ENCODE data around the gene SIRT4.

Gene SIRT4

DNA sequence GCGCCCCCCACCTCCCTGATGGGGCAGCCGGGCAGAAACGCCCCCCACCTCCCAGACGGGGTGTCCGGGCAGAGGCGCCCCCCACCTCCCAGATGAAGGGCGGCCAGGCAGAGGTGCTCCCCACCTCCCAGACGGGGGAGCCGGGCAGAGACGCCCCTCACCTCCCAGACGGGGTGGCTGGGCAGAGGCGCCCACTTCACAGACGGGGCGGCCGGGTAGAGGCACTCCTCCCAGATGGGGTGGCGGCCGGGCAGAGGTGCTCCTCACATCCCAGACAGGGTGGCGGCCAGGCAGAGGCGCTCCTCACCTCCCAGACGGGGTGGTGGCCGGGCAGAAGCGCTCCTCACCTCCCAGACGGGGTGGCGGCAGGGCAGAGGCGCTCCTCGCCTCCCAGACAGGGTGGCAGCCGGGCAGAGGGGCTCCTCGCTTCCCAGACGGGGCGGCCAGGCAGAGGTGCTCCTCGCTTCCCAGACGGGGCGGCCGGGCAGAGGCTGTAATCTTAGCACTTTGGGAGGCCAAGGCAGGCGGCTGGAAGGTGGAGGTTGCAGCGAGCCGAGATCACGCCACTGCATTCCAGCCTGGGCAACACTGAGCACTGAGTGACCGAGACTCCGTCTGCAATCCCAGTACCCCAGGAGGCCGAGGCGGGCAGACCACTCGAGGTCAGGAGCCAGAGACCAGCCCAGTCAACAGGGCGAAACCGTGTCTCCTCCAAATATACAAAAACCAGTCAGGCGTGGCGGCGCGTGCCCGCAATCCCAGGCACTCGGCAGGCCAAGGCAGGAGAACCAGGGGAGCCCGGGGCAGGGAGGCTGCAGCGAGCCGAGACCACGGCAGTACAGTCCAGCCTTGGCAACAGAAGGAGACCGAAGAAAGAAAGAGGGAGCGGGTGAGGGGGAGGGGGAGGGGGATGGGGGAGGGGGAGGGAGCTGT is 23.7 kb upstream of the SIRT4 start:
- DNase-seq, result no peak

DNA sequence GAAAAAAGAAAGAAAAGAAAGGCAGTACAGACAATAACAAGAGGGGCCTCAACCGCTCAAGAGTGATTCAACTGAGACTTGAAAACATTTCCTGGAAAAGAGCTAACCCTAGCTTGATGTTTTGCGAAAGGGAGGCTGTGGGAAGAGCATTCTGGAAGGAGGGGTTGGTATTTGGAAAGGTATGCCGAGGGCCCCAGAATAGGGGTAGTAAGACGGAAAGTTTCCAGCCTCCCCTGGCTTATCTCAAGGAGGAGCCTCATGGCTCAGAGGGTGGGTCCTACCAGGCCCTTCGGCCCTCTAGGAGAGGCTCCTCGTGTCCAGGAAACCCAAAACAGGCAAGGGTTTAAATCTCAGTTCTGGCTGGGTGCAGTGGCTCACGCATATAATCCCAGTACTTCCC is 18.8 kb upstream of the SIRT4 start:
- DNase-seq, result no peak

DNA sequence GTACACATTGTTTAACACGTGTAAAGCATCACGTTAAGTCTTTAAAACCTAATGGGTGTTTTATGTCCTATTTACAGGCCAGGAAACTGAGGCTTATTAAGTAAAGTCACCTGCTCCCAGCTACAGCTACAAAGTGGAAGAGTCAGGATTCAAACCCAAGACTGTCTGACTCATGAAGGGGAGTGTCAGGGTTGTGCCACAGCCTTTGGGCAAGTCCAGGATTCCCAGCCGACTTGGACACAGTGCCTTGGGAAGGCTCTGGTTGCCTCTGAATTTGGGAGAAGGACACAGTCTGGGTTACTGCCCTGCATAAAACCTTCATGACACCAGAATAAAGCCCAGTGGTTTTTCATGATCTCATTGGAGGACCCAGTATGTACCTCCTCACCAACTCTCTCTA is 17.7 kb upstream of the SIRT4 start:
- no peak for DNase-seq

DNA sequence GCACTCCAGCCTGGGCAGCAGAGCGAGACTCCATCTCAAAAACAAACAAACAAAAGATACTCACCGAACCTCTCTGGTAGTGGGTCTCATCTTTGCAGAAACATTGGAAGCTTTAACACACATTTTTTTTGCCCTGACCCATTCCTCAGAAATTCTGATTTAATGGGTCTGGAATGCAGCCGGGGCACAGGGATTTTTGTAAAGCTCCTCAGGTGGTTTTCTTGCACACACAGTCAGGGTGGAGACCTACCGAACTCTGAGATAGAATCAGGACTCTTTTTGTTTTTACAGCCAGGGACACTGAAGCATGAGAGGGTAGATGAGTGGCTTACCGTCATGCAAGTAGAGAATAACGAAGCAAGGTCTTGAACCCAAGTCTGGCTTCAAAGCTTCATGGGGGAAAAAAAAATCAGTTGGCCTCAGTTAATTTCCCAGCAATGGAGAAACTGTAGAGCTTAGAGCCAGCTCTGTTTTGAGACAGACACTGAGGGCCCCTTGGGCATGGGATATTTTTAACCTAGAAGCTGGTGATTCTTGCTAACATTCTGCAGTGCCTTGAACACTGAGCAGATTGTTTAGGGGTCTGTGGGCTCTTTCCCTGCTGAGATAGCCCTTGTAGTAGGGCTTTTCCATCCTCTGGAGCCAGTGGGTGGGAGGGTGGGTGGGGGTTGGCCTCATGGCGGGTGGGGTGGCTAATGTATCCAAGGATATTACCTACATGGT is 15.2 kb upstream of the SIRT4 start:
- DNase-seq, result no peak

DNA sequence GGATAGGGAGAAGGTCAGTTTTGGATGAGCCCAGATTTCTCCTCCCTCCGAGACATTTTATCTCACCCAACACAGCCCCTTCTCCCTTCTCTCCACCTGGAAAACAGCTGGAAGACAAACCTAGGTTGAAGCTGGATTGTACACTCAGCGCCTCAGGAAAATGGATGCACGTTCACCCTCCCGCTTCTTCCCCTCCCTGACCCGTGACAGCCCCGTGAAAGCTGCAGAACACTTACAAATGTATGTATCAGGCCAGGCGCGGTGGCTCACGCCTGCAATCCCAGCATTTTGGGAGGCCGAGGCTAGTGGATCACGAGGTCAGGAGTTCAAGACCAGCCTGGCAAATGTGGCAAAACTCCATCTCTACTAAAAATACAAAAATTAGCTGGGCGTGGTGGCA is 14.6 kb upstream of the SIRT4 start:
- DNase-seq, result no peak

DNA sequence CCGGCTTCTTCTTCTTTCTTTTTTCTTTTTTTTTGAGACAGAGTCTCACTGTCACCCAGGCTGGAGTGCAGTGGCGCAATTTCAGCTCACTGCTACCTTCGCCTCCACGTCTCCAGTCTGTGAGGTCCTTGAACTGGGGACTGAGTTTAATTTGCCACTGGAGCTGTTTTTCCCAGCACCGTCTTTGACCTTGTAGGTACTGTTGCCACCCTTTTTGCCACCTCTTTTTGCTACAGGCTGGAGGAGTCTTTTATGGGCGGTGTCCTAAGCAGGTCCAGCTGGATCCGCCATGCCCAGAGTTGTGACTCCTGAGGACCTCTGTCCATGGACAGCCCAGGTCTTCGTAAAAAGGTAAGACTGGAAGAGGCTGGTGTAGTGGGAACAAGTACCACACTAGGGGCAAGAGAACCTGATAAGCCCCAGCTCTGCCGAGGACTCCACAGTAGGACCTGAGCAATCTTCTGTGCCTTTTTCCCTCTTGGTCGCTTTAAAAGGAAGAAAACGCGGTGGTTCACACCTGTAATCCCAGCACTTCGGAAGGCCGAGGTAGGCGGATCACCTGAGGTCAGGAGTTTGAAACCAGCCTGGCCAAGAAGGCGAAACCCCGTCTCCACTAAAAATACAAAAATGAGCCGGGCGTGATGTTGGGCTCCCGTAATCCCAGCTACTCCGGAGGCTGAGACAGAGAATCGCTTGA is 11.4 kb upstream of the SIRT4 start:
- DNase-seq, result peak; percentile 58

DNA sequence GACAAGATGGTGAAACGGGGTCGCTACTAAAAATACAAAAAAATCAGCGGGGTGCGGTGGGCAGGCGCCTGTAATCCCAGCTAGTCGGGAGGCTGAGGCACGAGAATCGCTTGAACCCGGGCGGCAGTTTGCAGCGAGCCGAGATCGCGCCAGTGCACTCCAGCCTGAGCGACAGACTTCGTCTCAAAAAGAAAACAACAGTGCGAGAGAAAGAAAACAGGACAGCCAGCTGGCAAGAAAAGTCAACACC is 9.8 kb upstream of the SIRT4 start:
- no peak for DNase-seq

DNA sequence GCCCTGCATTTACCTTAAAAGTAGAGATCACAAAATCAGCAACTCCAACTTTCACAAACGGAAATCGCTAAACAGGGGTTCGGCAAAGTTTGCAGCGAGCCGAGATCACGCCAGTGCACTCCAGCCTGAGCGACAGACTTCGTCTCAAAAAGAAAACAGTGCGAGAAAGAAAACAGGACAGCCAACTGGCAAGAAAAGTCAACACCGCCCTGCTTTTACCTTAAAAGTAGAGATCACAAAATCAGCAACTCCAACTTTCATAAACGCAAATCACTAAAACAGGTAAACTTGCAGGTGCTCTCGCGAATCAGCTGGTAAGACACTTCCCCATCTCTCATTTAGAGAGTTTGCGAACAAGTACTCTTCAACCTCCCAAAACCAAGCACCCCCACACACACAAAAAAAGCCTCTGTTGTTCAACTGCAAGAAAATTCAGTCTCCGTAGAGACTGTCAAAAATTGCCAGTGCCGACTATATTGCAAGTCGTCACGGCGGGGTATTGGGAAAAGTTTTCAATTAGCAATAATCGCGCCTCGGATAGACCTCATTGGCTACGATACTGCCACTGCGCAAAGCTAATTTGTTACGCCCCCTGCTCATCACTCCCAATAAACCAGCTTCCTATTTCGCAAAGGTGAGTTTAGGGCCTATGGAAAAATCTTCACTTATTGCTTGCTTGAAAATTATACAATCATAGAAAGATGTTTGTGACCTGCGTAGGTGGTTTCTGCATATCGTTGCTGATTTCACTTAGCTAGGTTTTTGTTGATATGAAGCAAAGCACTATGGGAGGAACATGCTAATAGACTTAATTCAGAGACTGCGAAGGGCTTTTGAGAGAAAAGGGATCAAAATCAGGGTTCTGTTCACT is 9.2 kb upstream of the SIRT4 start, which contains the start of gene RNU4-1:
Gene RNU4-1, minus strand, starts transcription at position 577 of the 871 bp plus-strand sequence.
- peak; percentile 87 for DNase-seq

DNA sequence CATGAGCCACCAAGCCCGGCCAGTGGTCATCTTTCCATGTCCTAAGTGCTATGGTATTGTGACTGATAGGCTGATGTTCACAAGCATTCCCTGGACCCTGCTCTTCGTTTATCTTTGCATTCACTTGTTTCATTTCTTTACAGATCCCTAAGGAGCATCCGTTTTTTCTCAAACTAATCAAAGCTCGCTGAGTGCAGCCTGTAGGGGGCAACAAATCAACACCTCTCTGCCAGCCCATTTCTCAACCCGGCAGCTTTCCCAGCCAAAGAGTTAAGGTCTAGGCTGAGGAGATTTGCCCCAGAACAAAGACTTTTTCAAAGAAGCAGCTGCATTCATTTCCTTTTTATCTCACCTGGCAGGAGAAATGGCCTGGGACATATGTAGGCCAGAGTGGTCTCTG is 12.1 kb downstream of the SIRT4 start:
- DNase-seq, result no peak

DNA sequence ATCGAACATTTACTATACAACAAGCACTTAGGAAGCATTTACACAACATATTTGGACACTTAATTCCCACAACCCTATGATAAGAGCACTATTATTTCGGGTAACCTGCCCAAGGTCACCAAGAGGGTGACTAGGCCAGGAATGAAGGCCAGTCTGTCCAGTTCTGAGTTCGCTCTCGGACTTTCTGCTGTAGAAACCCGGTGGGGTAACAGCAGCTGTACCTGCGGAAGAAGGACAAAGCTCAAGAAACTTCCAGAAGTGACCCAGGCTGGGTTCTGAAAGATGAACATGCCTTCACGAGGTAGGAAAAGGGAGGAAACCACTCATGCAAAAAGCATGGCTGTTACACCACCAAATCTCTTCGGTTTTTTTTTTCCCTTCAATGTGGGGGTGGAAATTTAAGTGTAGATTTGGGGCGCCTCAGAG is 14.7 kb downstream of the SIRT4 start:
- no peak for DNase-seq

DNA sequence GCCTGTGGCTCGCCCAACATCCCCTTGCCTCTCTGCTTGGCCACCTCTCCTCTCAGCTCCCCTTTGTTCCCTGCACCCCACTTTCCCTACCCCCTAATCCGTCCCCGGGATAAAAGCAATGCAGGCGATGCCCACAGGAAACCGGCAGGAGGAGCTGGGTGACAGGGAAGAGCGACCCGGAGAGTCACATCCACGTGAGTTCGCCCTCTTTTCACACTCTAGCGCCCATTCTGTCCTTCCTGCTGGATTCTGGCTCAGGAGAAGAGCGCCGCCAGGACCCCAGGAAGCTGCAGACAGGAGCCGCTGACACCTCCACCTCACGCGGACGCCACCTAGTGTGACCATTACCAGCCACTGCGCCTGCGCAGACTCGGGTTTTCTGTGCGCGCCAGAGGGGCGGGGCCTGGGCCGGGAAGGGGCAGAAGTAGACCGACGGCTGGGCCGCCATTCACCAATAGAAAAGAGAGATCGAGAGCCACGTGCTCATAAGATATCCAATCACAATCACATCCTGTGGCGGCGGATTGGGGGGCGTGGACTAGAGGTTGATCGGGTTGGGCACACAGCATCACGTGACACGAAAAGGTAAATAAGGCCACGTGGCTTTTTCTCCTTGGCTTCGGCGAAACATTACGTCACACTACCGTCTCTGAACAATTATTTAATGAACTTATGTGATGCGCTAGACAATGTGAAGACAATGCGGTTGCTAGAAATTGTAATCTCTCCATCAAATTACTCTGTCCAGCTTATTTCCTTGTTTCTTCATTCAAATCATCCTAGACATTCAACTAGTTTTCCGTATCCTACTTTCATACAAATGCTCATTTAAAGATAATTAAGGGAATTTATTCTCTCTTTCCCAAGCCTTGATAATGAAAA is 15.3 kb downstream of the SIRT4 start:
- peak; percentile 100 for DNase-seq

DNA sequence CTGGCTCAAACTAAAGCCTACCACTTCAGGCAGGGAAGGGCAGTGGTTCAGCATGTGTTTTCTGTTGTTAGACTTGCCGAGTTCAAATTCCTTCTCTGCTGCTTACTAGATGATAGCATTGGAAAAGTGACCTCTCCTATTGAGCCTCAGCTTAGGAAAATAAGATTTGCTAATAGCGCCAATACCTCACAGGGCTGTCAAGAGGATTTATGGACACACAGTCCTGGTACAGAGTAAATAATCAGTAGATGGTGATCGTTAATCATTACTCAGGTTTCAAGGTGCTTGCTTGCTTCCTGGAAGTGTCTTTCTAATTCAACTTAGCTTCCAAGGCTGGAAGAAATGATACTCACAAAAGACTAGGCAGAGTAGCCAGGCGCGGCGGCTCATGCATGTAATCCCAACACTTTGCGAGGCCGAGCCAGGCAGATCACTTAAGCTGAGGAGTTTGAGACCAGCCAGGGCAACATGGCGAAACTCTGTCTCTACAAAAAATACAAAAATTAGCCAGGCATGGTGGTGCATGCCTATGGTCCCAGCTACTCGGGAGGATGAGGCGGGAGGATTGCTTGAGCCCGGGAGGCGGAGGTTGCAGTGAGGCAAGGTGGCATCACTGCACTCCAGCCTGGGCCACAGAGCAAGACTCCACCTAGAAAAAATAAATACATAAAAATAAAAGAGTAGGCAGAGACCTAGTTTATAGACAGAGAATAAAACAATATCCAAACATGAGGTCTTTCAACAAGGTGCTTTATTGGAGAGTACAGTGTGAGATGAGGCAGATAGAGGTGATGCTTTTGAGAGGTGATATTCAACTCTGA is 19.5 kb downstream of the SIRT4 start:
- no peak for DNase-seq

DNA sequence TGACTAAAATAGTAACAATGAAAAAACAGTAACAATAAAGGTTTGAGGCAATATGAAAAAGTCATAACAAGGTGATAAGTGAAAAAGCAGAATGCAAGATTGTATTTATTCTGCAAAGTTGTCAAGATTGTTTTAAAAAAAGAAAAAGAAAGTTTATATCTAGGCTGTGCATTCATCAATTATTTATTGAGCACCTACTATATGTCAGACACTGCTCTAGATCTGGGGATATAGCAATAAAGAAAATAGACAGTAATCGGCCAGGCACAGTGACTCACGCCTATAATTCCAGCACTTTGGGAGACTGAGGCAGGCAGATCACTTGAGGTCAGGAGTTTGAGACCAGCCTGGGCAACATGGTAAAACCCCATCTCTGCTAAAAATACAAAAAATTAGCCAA is 21.7 kb downstream of the SIRT4 start:
- DNase-seq, result no peak

DNA sequence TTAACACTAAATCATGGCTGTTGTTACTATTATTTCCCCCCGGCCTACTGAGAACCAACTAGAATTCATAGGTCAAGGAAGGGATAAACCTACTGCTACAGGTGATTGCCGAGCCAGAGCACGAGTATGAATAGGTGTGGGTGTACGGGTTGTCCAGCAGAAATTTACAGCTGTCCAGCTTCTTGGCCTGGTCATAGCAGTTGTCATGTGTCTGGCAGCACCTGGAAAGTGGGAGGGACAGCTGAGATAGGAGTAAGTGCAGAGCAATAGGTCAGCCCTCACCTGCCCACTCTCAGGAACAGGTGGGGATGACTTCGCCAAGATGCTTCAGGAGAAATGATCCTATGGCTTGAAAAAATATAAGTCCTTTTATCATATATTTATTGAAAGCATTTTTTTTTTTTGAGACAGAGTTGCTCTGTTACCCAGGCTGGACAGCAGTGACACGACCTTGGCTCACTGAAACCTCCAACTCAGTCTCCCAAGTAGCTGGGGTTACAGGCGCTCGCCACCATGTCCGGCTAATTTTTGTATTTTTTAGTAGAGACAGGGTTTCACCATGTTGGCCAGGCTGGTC is 22.8 kb downstream of the SIRT4 start:
- no peak for DNase-seq

DNA sequence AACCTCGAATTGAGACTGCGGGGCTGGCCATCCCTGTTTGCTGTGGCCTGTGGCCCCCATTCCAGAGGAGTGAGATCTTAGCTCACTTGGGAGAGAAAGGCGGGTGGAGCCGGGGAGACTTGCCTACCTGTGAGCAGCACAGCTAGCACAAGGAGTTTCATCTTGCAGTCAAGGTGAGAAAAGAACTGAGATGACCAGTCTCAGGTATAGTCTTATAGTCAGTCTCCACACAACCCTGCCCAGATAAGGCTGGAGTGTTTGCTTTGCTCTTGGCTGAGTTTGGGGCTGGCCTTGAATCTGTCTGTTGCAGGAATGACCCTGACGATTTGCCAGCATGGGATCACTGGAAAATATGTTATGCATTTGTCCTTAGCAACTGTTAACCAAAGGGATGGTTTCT is 25.5 kb downstream of the SIRT4 start, which contains the start of gene PLA2G1B:
Gene PLA2G1B, minus strand, starts transcription at position 187 of the 400 bp plus-strand sequence. Its CDS starts 26 bp downstream, at position 161.
- DNase-seq, result no peak

DNA sequence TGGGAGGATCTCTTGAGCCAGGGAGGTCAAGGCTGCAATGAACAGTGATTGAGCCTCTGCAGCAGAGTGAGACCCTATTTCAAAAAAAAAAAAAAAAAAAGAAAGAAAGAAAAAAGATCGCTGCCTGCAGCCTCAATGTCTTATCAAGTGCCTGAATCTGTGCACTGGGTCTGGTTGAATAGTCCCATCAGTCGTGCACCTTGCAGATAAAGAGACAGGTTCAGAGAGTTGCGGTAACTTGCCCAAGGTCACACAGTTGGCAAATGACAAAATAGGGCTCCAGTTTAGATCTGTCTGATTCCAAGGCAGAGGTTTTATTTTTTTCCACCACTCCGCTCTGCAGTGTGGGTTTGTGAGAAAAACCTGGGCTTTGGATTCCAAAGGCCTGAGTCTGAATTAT is 26.1 kb downstream of the SIRT4 start:
- no peak for DNase-seq

DNA sequence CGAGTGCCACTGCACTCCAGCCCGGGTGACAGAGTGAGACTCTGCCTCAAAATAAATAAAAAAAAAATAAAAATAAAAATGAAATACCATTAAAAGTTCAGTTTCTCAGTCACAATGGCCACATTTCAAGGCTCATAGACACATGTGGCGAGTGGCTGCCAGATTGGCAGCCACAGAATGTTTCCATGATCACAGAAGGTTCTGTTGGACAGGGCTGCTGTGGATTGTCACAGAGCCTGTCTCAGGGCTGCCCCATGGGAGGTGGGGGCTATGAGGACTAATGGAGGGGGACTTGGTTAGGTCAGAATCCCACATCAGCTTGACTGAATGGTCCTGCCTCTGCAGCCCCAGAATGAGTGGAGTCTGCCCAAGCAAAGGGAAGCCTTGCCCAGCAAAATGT is 29.3 kb downstream of the SIRT4 start:
- no peak for DNase-seq

DNA sequence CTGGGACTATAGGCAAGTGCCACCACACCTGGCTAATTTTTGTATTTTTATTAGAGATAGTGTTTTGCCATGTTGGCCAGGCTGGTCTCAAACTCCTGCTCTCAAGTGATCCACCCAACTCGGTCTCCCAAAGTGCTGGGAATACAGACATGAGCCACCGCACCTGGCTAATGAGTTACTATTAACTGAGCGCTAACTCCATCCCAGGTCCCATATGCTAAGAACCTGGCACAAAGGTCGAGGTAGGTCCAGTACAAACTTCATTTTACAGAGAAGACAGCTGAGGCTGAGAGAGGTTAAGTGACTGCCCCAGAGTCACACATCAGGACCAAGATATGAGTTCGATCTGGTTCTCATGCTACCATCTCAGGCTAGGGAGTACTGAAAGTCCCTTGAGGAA is 29.9 kb downstream of the SIRT4 start:
- no peak for DNase-seq

DNA sequence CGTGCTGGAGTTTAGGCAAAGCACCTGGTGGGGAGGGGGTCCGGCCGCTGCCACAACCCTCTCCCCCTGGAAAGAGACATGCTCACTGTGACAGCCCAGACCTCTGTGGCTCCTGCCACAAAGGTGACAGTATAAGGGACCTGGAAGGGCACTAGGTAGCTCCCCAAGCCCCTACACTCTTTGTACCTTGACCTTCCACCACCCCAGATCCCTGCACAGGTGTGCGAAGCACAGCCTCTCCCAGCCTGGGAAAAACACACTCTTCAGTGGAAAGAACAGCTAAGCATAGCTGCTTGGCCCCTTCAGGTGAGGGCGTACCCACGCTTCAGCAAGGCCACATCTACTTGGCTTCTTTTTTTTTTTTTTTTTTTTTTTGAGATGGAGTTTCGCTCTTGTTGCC is 30.4 kb downstream of the SIRT4 start:
- no peak for DNase-seq

DNA sequence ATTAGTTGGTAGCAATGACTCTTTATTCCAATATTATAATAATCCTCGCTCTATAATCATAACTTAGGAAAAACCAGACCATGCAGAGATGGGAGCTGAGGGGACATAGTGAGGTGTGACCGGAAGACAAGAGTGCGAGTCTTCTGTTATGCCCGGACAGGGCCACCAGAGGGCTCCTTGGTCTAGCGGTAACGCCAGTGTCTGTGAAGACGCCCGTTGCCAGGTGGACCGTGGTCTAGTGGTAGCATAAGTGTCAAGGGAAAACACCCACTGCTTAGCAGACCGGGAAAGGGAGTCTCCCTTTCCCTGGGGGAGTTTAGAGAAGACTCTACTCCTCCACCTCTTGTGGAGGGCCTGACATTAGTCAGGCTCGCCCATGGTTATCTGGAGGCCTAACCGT is 33.3 kb downstream of the SIRT4 start:
- DNase-seq, result peak; percentile 43
